Endodermal cell (in vitro differentiated cells): ENCODE results near the gene SLC14A1. TPM values are rescaled to one million over a fixed set of nuclear protein-coding genes. Genes with fewer than 3 reads are reported as not detected.

Source experiments
- DNase-seq: peaks from one replicate; pipeline ENCODE4 v3.0.0-alpha.2; 2017
- H3K27ac ChIP-seq: 2 replicates; pipeline ENCODE4 v1.5.1; 2013; ENCODE audit warnings: mild to moderate bottlenecking, low read depth, low read length, moderate library complexity
- H3K27me3 ChIP-seq: 2 replicates; pipeline ENCODE4 v1.6.1; 2013; ENCODE audit warnings: mild to moderate bottlenecking, low read length, moderate library complexity; ENCODE audit not compliant: insufficient read depth, control insufficient read depth, poor library complexity, severe bottlenecking
- H3K36me3 ChIP-seq: 2 replicates; pipeline ENCODE4 v1.7.0; 2013; ENCODE audit warnings: mild to moderate bottlenecking, low read length, moderate library complexity; ENCODE audit not compliant: control insufficient read depth, insufficient read depth
- H3K4me1 ChIP-seq: one replicate; pipeline ENCODE4 v1.7.0; 2013; ENCODE audit warnings: low read length; ENCODE audit not compliant: control insufficient read depth, insufficient read depth
- H3K4me3 ChIP-seq: 2 replicates; pipeline ENCODE4 v1.5.1; 2013; ENCODE audit warnings: mild to moderate bottlenecking, low read length, moderate library complexity
- H3K9ac ChIP-seq: 2 replicates; pipeline ENCODE4 v1.6.1; 2013; ENCODE audit warnings: mild to moderate bottlenecking, low read length, moderate library complexity; ENCODE audit not compliant: poor library complexity, severe bottlenecking; ENCODE audit errors: extremely low read depth
- H3K9me3 ChIP-seq: 2 replicates; pipeline ENCODE4 v1.6.1; 2013; ENCODE audit warnings: mild to moderate bottlenecking, low read length, moderate library complexity; ENCODE audit not compliant: control insufficient read depth
- H3K27ac Mint-ChIP-seq: 2 replicates; pipeline ENCODE4 v1.8.0; 2020; ENCODE audit warnings: mixed read lengths
- H3K27me3 Mint-ChIP-seq: 2 replicates; pipeline ENCODE4 v1.8.0; 2021; ENCODE audit warnings: mild to moderate bottlenecking, mixed read lengths; ENCODE audit not compliant: insufficient read depth
- H3K36me3 Mint-ChIP-seq: 2 replicates; pipeline ENCODE4 v1.8.0; 2020; ENCODE audit warnings: low read depth, mixed read lengths
- H3K4me1 Mint-ChIP-seq: 2 replicates; pipeline ENCODE4 v1.8.0; 2020; ENCODE audit warnings: mixed read lengths
- H3K4me3 Mint-ChIP-seq: 2 replicates; pipeline ENCODE4 v1.8.0; 2020; ENCODE audit warnings: mild to moderate bottlenecking, moderate library complexity, mixed read lengths
- H3K9me3 Mint-ChIP-seq: 2 replicates; pipeline ENCODE4 v1.8.0; 2020; ENCODE audit warnings: mild to moderate bottlenecking, mixed read lengths
- CTCF ChIP-seq: fragments of 200-600 bp; sonication (generic); conservative IDR thresholded peaks from 2 replicates; pipeline ENCODE4 v1.5.0; 2021; ENCODE audit warnings: antibody characterized with exemption, mild to moderate bottlenecking
- WGBS, 2 experiments: methylation state at CpG; one replicate each; pipeline versions ENCODE4 v1.1.5 to v1.1.7; 2013; ENCODE audit warnings: missing lambda C conversion rate in 2 of 2, mixed read lengths in 1 of 2; ENCODE audit not compliant: insufficient coverage in 1 of 2, insufficient read length in 1 of 2; 5-methylcytosine and 5-hydroxymethylcytosine counted together
- total RNA-seq, 2 donors: library from RNA; stranded (reverse); fragmentation: NEBNext Ultra II Directional in 1 of 2; extraction: Animal tissue kit (Norgen Biotek cat#: 25700) in 1 of 2; gene quantifications; 2 replicates in 1 of 2; 3 replicates in 1 of 2; pipeline ENCODE4 v1.2.1, GENCODE V29; 2021

The SLC14A1 gene
- total RNA-seq, 2 donors from 2014 or later, result not detected

- no peaks in the 10 kb centered on the region for H3K27me3 ChIP-seq
- no peak overlapping the region for H3K27ac ChIP-seq
- no peaks in the 10 kb centered on the region for H3K36me3 Mint-ChIP-seq
- H3K4me1 Mint-ChIP-seq, result peaks cover 9% of the 10 kb centered on the region
- H3K36me3 ChIP-seq, result no peaks in the 10 kb centered on the region
- DNase-seq, result no peak
- H3K9me3 Mint-ChIP-seq, result peaks cover under 1% of the 10 kb centered on the region
- peaks cover 1% of the 10 kb centered on the region for H3K9me3 ChIP-seq
- no peak overlapping the region for H3K4me3 ChIP-seq
- H3K4me1 ChIP-seq, result no peaks in the 10 kb centered on the region
- no peak for TF ChIP-seq CTCF
- H3K27me3 Mint-ChIP-seq, result peaks cover 6% of the 10 kb centered on the region
- no peak overlapping the region for H3K4me3 Mint-ChIP-seq
- 96 to 97% methylated on average over 4 of the region's 4 CpGs for WGBS, 2 experiments
- H3K27ac Mint-ChIP-seq, result no peak overlapping the region
- H3K9ac ChIP-seq, result no peak overlapping the region
These were observed 35.9 kb upstream of the SLC14A1 start for GRCh38 chr18:45688113-45688512.

DNA sequence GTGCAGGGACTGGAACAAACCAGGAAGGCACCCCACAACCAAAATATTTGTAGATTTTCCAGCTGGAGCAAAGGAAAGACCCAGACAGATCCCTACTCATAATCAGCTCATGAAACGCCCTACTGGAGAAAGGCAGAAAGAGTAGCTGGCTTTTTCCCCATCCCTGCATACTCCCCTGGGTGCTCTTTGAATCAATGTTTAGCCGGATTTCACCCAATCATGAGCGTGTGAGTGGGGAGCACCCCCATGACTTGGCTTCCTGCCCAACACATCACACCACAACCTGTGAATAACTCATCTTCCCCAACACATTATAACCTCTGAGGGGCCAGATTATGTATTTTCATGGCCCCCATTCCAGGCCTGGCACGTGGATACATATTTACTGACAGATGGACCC lies 35.1 kb upstream of the SLC14A1 start:
- WGBS, 2 experiments, result 90 to 97% methylated on average over 3 to 4 of the region's 4 CpGs
- no peak overlapping the region for H3K4me3 ChIP-seq
- Mint-ChIP-seq H3K4me1 (peaks cover 9% of the 10 kb centered on the region), H3K9me3 (peaks cover 7% of the 10 kb centered on the region), H3K27ac (no peak overlapping the region), H3K27me3 (peaks cover 6% of the 10 kb centered on the region), H3K4me3 (no peak overlapping the region), H3K36me3 (peaks cover 1% of the 10 kb centered on the region)
- no peaks in the 10 kb centered on the region for H3K4me1 ChIP-seq
- H3K27ac ChIP-seq, result no peak overlapping the region
- H3K9me3 ChIP-seq, result peaks cover 8% of the 10 kb centered on the region
- no peaks in the 10 kb centered on the region for H3K27me3 ChIP-seq
- H3K36me3 ChIP-seq, result no peaks in the 10 kb centered on the region
- DNase-seq, result no peak
- TF ChIP-seq CTCF, result no peak
- H3K9ac ChIP-seq, result no peak overlapping the region

DNA sequence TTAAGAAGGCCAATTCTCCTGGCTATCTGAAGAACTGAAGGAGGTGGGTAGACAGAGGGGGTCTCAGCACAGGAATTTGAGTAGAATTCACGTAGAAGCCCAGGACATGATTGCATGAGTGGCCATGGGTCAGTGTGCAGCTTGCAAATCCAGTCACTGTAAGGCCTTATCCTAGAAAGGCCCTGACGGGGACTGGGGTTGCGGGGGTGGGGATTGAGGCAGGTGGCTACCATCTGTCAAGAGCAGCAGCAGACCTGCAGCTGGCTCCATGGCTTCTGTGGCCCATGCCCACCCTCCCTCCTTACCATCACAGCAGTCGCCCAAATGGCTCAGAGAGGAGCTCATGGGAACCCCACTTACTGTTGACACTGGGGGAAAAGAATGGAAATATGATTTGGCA lies 34.6 kb upstream of the SLC14A1 start:
- no peaks in the 10 kb centered on the region for H3K27me3 ChIP-seq
- H3K27me3 Mint-ChIP-seq, result peaks cover 6% of the 10 kb centered on the region

More for the DNA sequence above, 34.6 kb upstream of the SLC14A1 start:
- Mint-ChIP-seq H3K4me1 (peaks cover 7% of the 10 kb centered on the region), H3K36me3 (peaks cover 2% of the 10 kb centered on the region), H3K27ac (no peak overlapping the region), H3K9me3 (peaks cover 13% of the 10 kb centered on the region), H3K4me3 (no peak overlapping the region)
- H3K4me3 ChIP-seq, result no peak overlapping the region
- H3K9me3 ChIP-seq, result peaks cover 11% of the 10 kb centered on the region
- H3K36me3 ChIP-seq, result no peaks in the 10 kb centered on the region
- no peak for TF ChIP-seq CTCF
- no peaks in the 10 kb centered on the region for H3K4me1 ChIP-seq
- no peak overlapping the region for H3K27ac ChIP-seq
- no peak for DNase-seq
- WGBS, 2 experiments, result 92 to 100% methylated on average over 1 to 3 of the region's 4 CpGs
- H3K9ac ChIP-seq, result no peak overlapping the region
